Gastroesophageal sphincter (tissue), 4 donors: ENCODE data around the gene DICER1. TPM values are rescaled to one million over a fixed set of nuclear protein-coding genes. Genes with fewer than 3 reads are reported as not detected.

ENCODE experiments used
- small RNA-seq, 4 donors: library from RNA; depleted of rRNA; stranded (forward); fragments of <200 nt; gene quantifications; one replicate each; pipeline ENCODE3, GENCODE V24; 2016
- total RNA-seq, 4 donors: library from RNA; depleted of rRNA; stranded (reverse); fragments of >200 nt; gene quantifications; one replicate each; pipeline ENCODE4 v1.1.0, GENCODE V29; 2016

The DICER1 gene
- total RNA-seq, 4 donors from 2014 or later, result 57.5 to 74.9 (median 68.6) TPM

Small RNAs within 50 kb of the gene (small RNA-seq; reads per million reads assigned to genes)
- 0 to 0.38 (median 0.15) reads per million in 4 donors for gene MIR3173

Other genes with a start within 250 kb of the DICER1 start
- 1 to 10 TPM; 3.8 to 10.0 (median 5.3) TPM for gene CLMN, start 162.4 kb upstream of the DICER1 start, total RNA-seq